Measurements from ENCODE around the gene PNPLA3.

DNA sequence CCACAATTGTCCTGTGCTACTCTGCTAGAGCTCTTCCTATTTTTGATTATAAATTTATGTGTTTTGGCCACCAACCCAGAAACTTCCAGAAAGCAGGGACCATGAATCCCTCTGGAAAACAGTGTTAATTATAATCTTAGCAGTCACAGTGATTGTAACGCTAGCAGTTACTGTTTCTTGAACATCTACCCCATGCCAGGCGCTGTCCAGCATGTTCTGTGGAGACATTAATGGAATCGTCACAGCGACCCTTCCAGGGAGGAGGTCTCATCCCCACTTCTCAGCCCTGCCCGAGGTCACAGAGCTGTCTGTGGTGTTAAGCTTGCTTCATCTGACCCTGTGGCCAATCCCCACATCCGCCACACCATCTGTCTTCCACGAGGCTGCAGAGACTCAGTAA lies 17.9 kb upstream of the PNPLA3 start:
- no peak for TF ChIP-seq EZH2 (IDR thresholded peaks at IDR 0.05; ENCODE audit: borderline replicate concordance, low read depth, low read length, severe bottlenecking)
- TF ChIP-seq, protein P1, sequence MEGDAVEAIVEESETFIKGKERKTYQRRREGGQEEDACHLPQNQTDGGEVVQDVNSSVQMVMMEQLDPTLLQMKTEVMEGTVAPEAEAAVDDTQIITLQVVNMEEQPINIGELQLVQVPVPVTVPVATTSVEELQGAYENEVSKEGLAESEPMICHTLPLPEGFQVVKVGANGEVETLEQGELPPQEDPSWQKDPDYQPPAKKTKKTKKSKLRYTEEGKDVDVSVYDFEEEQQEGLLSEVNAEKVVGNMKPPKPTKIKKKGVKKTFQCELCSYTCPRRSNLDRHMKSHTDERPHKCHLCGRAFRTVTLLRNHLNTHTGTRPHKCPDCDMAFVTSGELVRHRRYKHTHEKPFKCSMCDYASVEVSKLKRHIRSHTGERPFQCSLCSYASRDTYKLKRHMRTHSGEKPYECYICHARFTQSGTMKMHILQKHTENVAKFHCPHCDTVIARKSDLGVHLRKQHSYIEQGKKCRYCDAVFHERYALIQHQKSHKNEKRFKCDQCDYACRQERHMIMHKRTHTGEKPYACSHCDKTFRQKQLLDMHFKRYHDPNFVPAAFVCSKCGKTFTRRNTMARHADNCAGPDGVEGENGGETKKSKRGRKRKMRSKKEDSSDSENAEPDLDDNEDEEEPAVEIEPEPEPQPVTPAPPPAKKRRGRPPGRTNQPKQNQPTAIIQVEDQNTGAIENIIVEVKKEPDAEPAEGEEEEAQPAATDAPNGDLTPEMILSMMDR (IDR thresholded peaks at IDR 0.05; ENCODE audit: borderline replicate concordance, extremely low read depth, low read length, poor library complexity, severe bottlenecking) = no peak

All from DND-41 (cell line).